B cell (primary cell): ENCODE results near the gene DCP1A. TPM values are rescaled to one million over a fixed set of nuclear protein-coding genes. Genes with fewer than 3 reads are reported as not detected.

Experiments
- ATAC-seq: fragments of 200-7000 bp; cut with Tn5 transposase; one replicate; pipeline ENCODE4 v1.10.0; 2021; ENCODE audit warnings: low read depth, mild to moderate bottlenecking, moderate number of reproducible peaks, moderate library complexity
- CTCF ChIA-PET: fragments of 350-600 bp; sonication (Branson Sonifier 250); formaldehyde crosslinking; loops from one replicate; lab custom pipeline; 2021; ENCODE audit warnings: antibody characterized with exemption, inconsistent platforms; lab: Charles Lee
- POLR2A ChIA-PET: fragments of 350-600 bp; sonication (Branson Sonifier 250); formaldehyde crosslinking; loops from one replicate; lab custom pipeline; 2021; ENCODE audit warnings: antibody characterized with exemption; lab: Charles Lee
- DNase-seq: peaks from one replicate; pipeline ENCODE4 v3.0.0; 2013
- H2AFZ ChIP-seq: 2 replicates; pipeline ENCODE4 v1.6.1; 2012; ENCODE audit warnings: mild to moderate bottlenecking, low read depth, low read length; ENCODE audit not compliant: insufficient read depth, poor library complexity, severe bottlenecking
- H3K27ac ChIP-seq, 2 donors: 1 replicate in 1 of 2; 2 replicates in 1 of 2; pipeline ENCODE4 v1.5.1; 2012 to 2013; ENCODE audit warnings: low read length in 2 of 2, mild to moderate bottlenecking in 2 of 2, moderate library complexity in 1 of 2
- H3K27me3 ChIP-seq, 4 experiments: fragments of 200-600 bp in 1 of 4; sonication (generic) in 1 of 4; replicated peaks in 1 of 4; 1 replicate in 2 of 4; 2 replicates in 2 of 4; pipeline versions ENCODE4 v1.6.1 to v1.7.0; 2013 to 2016; ENCODE audit warnings: low read length in 3 of 4, mild to moderate bottlenecking in 2 of 4, mixed read lengths in 1 of 4, moderate library complexity in 1 of 4; ENCODE audit not compliant: insufficient read depth in 4 of 4, control insufficient read depth in 3 of 4; ENCODE audit errors: control extremely low read depth in 1 of 4
- H3K36me3 ChIP-seq, 2 experiments: replicated peaks in 1 of 2; 1 replicate in 1 of 2; 2 replicates in 1 of 2; pipeline versions ENCODE4 v1.6.1 to v1.7.1; 2013; ENCODE audit warnings: low read length in 1 of 2; ENCODE audit not compliant: insufficient read depth in 2 of 2, control insufficient read depth in 1 of 2; ENCODE audit errors: control extremely low read depth in 1 of 2, extremely low read depth in 1 of 2
- H3K4me1 ChIP-seq, 2 donors: fragments of 200-600 bp in 1 of 2; sonication (generic) in 1 of 2; 1 replicate in 1 of 2; 2 replicates in 1 of 2; pipeline versions ENCODE4 v1.5.1 to v1.6.1; 2013 to 2017; ENCODE audit warnings: low read length in 2 of 2; ENCODE audit not compliant: control insufficient read depth in 2 of 2, insufficient read depth in 2 of 2
- H3K4me2 ChIP-seq: replicated peaks from 2 replicates; pipeline ENCODE3; 2012; ENCODE audit warnings: mild to moderate bottlenecking, low read depth, low read length; ENCODE audit not compliant: poor library complexity, severe bottlenecking
- H3K4me3 ChIP-seq, 5 experiments: fragments of 200-600 bp in 1 of 5; sonication (generic) in 1 of 5; 1 replicate in 3 of 5; 2 replicates in 2 of 5; pipeline versions ENCODE4 v1.5.1 to v1.7.0; 2011 to 2016; ENCODE audit warnings: low read length in 4 of 5, mild to moderate bottlenecking in 4 of 5, low read depth in 2 of 5, control low read depth in 1 of 5, moderate library complexity in 1 of 5; ENCODE audit not compliant: insufficient read depth in 1 of 5; ENCODE audit errors: control extremely low read depth in 1 of 5, extremely low read depth in 1 of 5
- H3K79me2 ChIP-seq: fragments of 200-600 bp; sonication (generic); one replicate; pipeline ENCODE4 v1.6.0; 2016; ENCODE audit warnings: low read length; ENCODE audit not compliant: control insufficient read depth, insufficient read depth
- H3K9ac ChIP-seq: fragments of 200-600 bp; sonication (generic); 2 replicates; pipeline ENCODE4 v1.6.1; 2017; ENCODE audit warnings: mild to moderate bottlenecking, low read length, moderate library complexity
- H3K9me3 ChIP-seq, 3 donors: one replicate each; pipeline versions ENCODE4 v1.6.1 to v1.7.1; 2013; ENCODE audit warnings: low read length in 2 of 3; ENCODE audit not compliant: control insufficient read depth in 2 of 3, insufficient read depth in 1 of 3; ENCODE audit errors: control extremely low read depth in 1 of 3
- H4K20me1 ChIP-seq: 2 replicates; pipeline ENCODE4 v1.6.0; 2012; ENCODE audit warnings: mild to moderate bottlenecking, low read length; ENCODE audit not compliant: insufficient read depth, control insufficient read depth, poor library complexity, severe bottlenecking
- H3K27ac Mint-ChIP-seq: one replicate; pipeline ENCODE4 v1.8.0; 2021; ENCODE audit warnings: mixed read lengths
- H3K27me3 Mint-ChIP-seq: one replicate; pipeline ENCODE4 v1.8.0; 2021; ENCODE audit warnings: mixed read lengths
- H3K4me1 Mint-ChIP-seq: one replicate; pipeline ENCODE4 v1.8.0; 2021; ENCODE audit warnings: mixed read lengths
- H3K4me3 Mint-ChIP-seq: one replicate; pipeline ENCODE4 v1.8.0; 2021; ENCODE audit warnings: mixed read lengths
- H3K9me3 Mint-ChIP-seq: one replicate; pipeline ENCODE4 v1.8.0; 2022; ENCODE audit warnings: mixed read lengths; ENCODE audit not compliant: insufficient read depth
- EZH2 ChIP-seq: IDR thresholded peaks from 2 replicates; pipeline ENCODE4 v1.6.1; 2012; ENCODE audit warnings: borderline replicate concordance, low read depth, mild to moderate bottlenecking, moderate library complexity, low read length; ENCODE audit not compliant: insufficient read depth, poor library complexity, severe bottlenecking
- WGBS: methylation state at CpG from one replicate; pipeline ENCODE4 v1.1.5; 2013; ENCODE audit warnings: missing lambda C conversion rate; ENCODE audit not compliant: insufficient coverage; 5-methylcytosine and 5-hydroxymethylcytosine counted together
- intact Hi-C: fragments of 100-400 bp; cut with micrococcal nuclease; formaldehyde crosslinking; loops from one replicate; pipeline ENCODE4 v1.10.0; 2022
- polyA plus RNA-seq: library from polyadenylated mRNA; depleted of rRNA; stranded (reverse); fragments of >200 nt; gene quantifications from 2 replicates; pipeline ENCODE4 v1.2.3, GENCODE V29; 2012
- total RNA-seq, 2 donors: library from RNA; stranded (reverse); fragments of 120-200 nt in 1 of 2; gene quantifications; 1 replicate in 1 of 2; 2 replicates in 1 of 2; pipeline versions ENCODE4 v1.2.3 to v1.2.4, GENCODE V29; 2013 to 2022
- TF ChIP-seq, protein P1 (sequence below): fragments of 200-600 bp; IDR thresholded peaks from one replicate; pipeline ENCODE4 v1.8.0; 2022; ENCODE audit warnings: antibody characterized with exemption, mild to moderate bottlenecking

DCP1A gene
- total and polyA plus RNA-seq, 2 donors (not counting 1 experiment from before 2014, with no cell fraction given), result 16.6 to 44.6 TPM

DNA sequence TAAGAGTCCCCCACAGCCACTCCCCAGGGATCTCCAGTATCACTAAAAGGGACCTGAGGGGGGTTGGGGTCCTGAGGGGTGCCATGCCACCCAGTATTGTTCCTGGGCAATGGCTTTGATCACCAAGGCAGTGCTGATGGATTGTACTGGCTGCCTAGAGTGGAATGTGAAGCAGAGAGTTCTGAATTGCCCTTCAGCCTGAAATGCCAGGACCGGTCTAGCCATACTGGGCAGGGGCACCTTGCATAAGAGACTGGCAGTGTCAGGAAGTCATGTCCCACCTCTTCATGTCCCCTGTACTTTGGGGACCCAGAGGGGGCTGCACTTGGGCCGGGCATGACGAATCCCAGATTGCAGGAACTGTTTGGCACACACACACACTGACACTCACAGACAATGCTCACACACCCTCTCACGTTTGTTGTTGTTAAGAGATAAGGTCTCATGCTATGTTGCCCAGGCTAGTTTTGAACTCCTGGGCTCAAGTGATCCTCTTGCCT, 87.0 kb downstream of the DCP1A start:
- 83% methylated on average over 2 of the region's 4 CpGs for WGBS
- Histone ChIP-seq H3K4me3 (no peak overlapping the region), H4K20me1 (no peaks in the 10 kb centered on the region), H3K4me1 (peaks cover 2 to 4% of the 10 kb centered on the region in 2 donors), H3K27ac (no peak overlapping the region), H3K9me3 (no peaks in the 10 kb centered on the region), H3K27me3 (no peaks in the 10 kb centered on the region), H3K79me2 (peaks cover 1% of the 10 kb centered on the region), H2AFZ (no peak overlapping the region), H3K4me2 (no peak overlapping the region), H3K36me3 (no peaks in the 10 kb centered on the region), H3K9ac (no peak overlapping the region)
- DNase-seq, result no peak
- Mint-ChIP-seq H3K4me1 (no peaks in the 10 kb centered on the region), H3K4me3 (no peak overlapping the region), H3K27me3 (no peaks in the 10 kb centered on the region), H3K9me3 (no peaks in the 10 kb centered on the region), H3K27ac (no peak overlapping the region)
- TF ChIP-seq, protein P1, sequence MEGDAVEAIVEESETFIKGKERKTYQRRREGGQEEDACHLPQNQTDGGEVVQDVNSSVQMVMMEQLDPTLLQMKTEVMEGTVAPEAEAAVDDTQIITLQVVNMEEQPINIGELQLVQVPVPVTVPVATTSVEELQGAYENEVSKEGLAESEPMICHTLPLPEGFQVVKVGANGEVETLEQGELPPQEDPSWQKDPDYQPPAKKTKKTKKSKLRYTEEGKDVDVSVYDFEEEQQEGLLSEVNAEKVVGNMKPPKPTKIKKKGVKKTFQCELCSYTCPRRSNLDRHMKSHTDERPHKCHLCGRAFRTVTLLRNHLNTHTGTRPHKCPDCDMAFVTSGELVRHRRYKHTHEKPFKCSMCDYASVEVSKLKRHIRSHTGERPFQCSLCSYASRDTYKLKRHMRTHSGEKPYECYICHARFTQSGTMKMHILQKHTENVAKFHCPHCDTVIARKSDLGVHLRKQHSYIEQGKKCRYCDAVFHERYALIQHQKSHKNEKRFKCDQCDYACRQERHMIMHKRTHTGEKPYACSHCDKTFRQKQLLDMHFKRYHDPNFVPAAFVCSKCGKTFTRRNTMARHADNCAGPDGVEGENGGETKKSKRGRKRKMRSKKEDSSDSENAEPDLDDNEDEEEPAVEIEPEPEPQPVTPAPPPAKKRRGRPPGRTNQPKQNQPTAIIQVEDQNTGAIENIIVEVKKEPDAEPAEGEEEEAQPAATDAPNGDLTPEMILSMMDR, result no peak
- TF ChIP-seq EZH2, result no peak
- ChIA-PET CTCF (no interaction called here), POLR2A (no interaction called here)
- intact Hi-C loops, result no loop called here
- ATAC-seq, result no peak

DNA sequence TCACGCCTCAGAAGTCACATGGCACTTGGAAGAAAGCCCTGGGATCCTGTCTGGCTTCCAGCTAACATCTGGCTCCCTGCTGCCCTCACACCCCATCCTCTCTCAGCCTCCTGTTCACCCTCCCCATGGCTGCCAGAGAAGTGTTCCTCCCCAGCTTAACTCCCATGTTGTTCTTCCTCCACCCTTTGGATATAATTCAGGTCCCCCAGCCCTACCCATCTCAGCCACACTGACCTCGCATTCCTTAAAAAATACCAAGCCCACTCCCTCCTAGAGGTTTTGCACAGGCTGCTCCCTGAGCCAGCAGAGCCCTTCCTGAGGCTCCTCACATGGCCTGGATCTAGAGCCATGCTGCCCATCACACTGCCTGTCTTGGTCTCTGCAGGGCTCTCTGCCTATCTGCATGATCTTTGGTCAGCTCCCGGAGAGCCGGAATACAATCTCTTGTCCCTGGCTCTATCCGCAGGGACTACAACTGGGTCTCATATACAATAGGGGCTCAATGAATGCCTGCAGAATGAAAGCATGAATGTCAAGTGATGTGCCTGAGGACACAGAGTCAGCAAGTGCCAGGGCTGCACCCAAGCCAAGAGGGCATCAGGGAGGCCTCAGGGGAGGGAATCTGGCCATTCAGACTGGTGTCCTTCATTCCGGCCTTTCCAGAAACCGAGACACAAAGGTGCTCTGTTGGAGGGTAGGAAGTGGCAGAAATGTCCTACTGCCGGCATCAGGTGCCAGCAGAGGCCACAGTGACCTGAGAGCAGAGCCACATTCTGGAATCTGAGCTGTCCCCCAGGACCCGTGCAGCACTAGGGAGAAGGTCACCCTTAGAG, 87.7 kb downstream of the DCP1A start:
- Histone ChIP-seq H3K4me2 (no peak overlapping the region), H3K4me1 (peaks cover 4 to 6% of the 10 kb centered on the region in 2 donors), H3K9me3 (no peaks in the 10 kb centered on the region), H3K27me3 (no peaks in the 10 kb centered on the region), H3K36me3 (no peaks in the 10 kb centered on the region), H2AFZ (no peak overlapping the region), H3K79me2 (peaks cover 8% of the 10 kb centered on the region), H4K20me1 (peaks cover under 1% of the 10 kb centered on the region), H3K9ac (no peak overlapping the region), H3K27ac (no peak overlapping the region), H3K4me3 (no peak overlapping the region)
- Mint-ChIP-seq H3K27ac (no peak overlapping the region), H3K9me3 (no peaks in the 10 kb centered on the region), H3K4me3 (no peak overlapping the region), H3K4me1 (peaks cover 4% of the 10 kb centered on the region), H3K27me3 (no peaks in the 10 kb centered on the region)
- DNase-seq, result no peak
- 95% methylated on average over 9 of the region's 9 CpGs for WGBS
- no peak for ATAC-seq
- TF ChIP-seq, protein P1, result no peak
- intact Hi-C loops, result loop anchor here (5.0 to 10.0 kb wide), 3 partner anchors 77 to 365 kb away; partner anchors contain the start of genes DCP1A and STIMATE
- ChIA-PET POLR2A (no interaction called here), CTCF (no interaction called here)
